ENCODE results near the gene PLPP4.

PLPP4 gene

GRCh38 chr10:120599200-120599724 lies 142.2 kb downstream of the PLPP4 start:
- no peak for TF ChIP-seq TAF1 (IDR thresholded peaks at IDR 0.05; ENCODE audit: borderline replicate concordance, insufficient read depth, low read length)
- TF ChIP-seq REST (IDR thresholded peaks at IDR 0.05; ENCODE audit: insufficient read depth in 1 of 2, low read depth in 2 of 2, low read length in 2 of 2), result no peak
- no peak for TF ChIP-seq SIN3A (IDR thresholded peaks at IDR 0.05; ENCODE audit: borderline replicate concordance, insufficient read depth, low read length)
- no peak for TF ChIP-seq POLR2AphosphoS5 (IDR thresholded peaks at IDR 0.05; ENCODE audit: low read depth, low read length)
- TF ChIP-seq FOXP2 (optimal IDR thresholded peaks at IDR 0.05; ENCODE audit: borderline replicate concordance, extremely low read depth, extremely low read length, insufficient read depth), result no peak

DNA sequence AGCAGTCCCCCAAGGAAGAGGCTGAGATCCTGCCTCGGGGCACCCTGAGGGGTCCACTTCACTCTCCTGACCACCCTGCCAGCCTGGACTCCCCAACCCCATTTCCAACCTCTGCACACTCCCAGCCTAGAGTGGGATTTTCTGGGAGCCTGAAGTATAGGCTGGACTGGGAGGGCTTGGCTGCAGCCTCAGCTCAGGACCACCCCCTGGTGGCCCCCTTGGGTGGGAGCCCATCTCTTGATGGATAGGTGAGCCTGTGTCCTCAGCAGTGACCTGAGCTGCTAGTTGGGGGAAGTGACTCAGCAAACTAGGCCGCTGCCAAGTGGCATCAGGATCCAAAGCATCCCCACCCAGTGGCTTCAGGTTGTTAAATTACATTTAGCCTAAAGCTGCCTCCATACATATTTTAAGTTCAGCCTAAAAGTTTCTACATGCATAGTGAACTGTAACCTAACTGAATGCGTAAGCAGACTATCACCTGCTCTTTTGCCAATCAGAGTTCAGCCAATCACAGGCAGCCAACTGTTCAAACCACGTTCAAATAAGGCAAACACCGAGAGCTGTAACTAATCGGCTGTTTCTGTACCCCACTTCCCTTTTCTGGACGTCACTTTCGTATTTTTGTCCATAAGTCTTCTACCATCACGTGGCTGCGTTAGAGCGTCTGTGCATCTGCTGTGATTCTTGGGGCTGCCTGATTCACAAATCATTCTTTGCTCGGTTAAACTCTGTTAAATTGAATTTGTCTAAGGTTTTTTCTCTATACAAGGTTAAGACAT lies 144.0 kb downstream of the PLPP4 start:
- TF ChIP-seq REST (IDR thresholded peaks at IDR 0.05; ENCODE audit: insufficient read depth in 1 of 2, low read depth in 2 of 2, low read length in 2 of 2) (no peak), FOXP2 (optimal IDR thresholded peaks at IDR 0.05; ENCODE audit: borderline replicate concordance, extremely low read depth, extremely low read length, insufficient read depth) (no peak)

DNA sequence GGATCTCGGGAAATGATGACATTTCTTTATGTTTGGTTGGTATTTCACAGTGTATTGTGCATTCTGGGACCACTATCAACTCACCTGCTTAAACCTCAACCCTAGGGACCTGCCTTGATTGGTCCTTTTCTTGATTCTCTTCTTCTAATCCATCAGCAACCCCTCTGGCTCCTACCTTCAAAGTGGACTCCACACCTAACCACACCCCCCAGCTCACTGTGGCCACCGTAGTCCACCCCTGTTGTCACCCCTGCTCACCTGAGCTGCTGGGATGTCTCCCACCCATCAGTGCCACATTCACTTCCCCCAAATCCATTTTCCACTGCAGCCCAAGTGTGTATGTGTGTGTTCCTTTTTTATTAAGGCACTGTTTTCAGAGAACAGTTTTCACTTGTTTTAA lies 145.0 kb downstream of the PLPP4 start:
- TF ChIP-seq TAF1 (IDR thresholded peaks at IDR 0.05; ENCODE audit: borderline replicate concordance, insufficient read depth, low read length) (no peak), FOXP2 (optimal IDR thresholded peaks at IDR 0.05; ENCODE audit: borderline replicate concordance, extremely low read depth, extremely low read length, insufficient read depth) (no peak), SIN3A (IDR thresholded peaks at IDR 0.05; ENCODE audit: borderline replicate concordance, insufficient read depth, low read length) (no peak), POLR2AphosphoS5 (IDR thresholded peaks at IDR 0.05; ENCODE audit: low read depth, low read length) (no peak), REST (IDR thresholded peaks at IDR 0.05; ENCODE audit: insufficient read depth in 1 of 2, low read depth in 2 of 2, low read length in 2 of 2) (no peak)

GRCh38 chr10:120605410-120605809 lies 148.4 kb downstream of the PLPP4 start:
- no peak for TF ChIP-seq POLR2AphosphoS5 (IDR thresholded peaks at IDR 0.05; ENCODE audit: low read depth, low read length)
- TF ChIP-seq FOXP2 (optimal IDR thresholded peaks at IDR 0.05; ENCODE audit: borderline replicate concordance, extremely low read depth, extremely low read length, insufficient read depth), result no peak
- no peak for TF ChIP-seq SIN3A (IDR thresholded peaks at IDR 0.05; ENCODE audit: borderline replicate concordance, insufficient read depth, low read length)
- no peak for TF ChIP-seq TAF1 (IDR thresholded peaks at IDR 0.05; ENCODE audit: borderline replicate concordance, insufficient read depth, low read length)
- TF ChIP-seq REST (IDR thresholded peaks at IDR 0.05; ENCODE audit: insufficient read depth in 1 of 2, low read depth in 2 of 2, low read length in 2 of 2), result no peak

Measured in PFSK-1 (cell line).